ENCODE measurements around the gene UBE2G1. TPM values are rescaled to one million over a fixed set of nuclear protein-coding genes. Genes with fewer than 3 reads are reported as not detected.
A peak's percentile ranks its signal among the peaks of the same experiment; 100 is the strongest.

Gene UBE2G1
- total and polyA plus RNA-seq, 2 of the 13 experiments (the other 11 are each of a cell fraction or from before 2014, with no cell fraction given), result 27.9 to 42.6 TPM

DNA sequence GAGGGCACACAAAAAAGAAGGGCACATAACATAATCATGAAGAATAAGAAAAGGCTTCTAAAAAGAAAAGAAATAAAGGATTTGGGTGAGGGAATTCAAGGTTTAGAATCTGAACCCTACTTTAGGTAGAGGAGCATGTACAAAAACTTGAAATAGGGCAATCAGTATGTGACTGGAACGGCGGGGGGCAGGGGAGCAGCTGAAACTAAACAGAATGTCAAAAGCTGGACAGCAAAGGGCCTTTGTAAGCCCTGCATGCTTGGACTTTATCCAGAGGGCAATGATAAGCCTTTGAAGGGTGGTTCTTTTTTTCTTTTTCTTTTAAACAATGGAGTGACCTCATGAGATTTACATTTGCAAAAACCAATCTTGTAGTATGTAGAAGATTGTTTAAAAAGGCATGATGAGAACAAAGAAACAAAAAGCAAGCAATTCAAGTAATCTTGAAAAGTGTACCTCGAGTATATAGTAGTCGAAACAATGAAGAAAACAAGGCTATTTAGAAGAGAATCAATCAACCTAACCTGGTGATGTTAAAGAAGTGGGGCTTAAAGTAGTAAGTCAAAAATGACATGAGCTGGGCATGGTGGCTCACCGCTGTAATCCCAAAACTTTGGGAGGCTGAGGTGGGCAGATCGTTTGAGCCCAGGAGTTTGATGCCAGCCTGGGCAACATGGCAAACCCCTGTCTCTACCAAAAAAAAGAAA is 56.0 kb downstream of the UBE2G1 start (continued):
- no peak for TF ChIP-seq PREB (CRISPR knock-in tag; IDR thresholded peaks at IDR 0.05)
- TF ChIP-seq SETDB1 (CRISPR knock-in tag; IDR thresholded peaks at IDR 0.05; ENCODE audit: borderline replicate concordance), result no peak
- no peak for TF ChIP-seq ZNF264 (CRISPR knock-in tag; IDR thresholded peaks at IDR 0.05)
- TF ChIP-seq, protein P1, sequence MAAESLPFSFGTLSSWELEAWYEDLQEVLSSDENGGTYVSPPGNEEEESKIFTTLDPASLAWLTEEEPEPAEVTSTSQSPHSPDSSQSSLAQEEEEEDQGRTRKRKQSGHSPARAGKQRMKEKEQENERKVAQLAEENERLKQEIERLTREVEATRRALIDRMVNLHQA (CRISPR knock-in tag; IDR thresholded peaks at IDR 0.05), result no peak
- TF ChIP-seq ZNF580 (CRISPR knock-in tag; IDR thresholded peaks at IDR 0.05; ENCODE audit: borderline replicate concordance, low read depth), result no peak
- TF ChIP-seq, protein P2, sequence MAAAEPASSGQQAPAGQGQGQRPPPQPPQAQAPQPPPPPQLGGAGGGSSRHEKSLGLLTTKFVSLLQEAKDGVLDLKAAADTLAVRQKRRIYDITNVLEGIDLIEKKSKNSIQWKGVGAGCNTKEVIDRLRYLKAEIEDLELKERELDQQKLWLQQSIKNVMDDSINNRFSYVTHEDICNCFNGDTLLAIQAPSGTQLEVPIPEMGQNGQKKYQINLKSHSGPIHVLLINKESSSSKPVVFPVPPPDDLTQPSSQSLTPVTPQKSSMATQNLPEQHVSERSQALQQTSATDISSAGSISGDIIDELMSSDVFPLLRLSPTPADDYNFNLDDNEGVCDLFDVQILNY (CRISPR knock-in tag; conservative IDR thresholded peaks at IDR 0.05), result no peak
- no peak for TF ChIP-seq ZHX1 (CRISPR knock-in tag; IDR thresholded peaks at IDR 0.05; ENCODE audit: low read depth)
- no peak for TF ChIP-seq CCDC6 (CRISPR knock-in tag; IDR thresholded peaks at IDR 0.05)
- 0 out of 2 replicates have a peak, but pooled peaks have one; percentile 25 for TF ChIP-seq ZNF543 (CRISPR knock-in tag; IDR thresholded peaks at IDR 0.05)
- TF ChIP-seq ZNF891 (CRISPR knock-in tag; IDR thresholded peaks at IDR 0.05), result no peak
- peak; percentile 63 for TF ChIP-seq HDAC1 (CRISPR knock-in tag; IDR thresholded peaks at IDR 0.05)
- no peak for TF ChIP-seq NONO (IDR thresholded peaks at IDR 0.05)
- no peak for TF ChIP-seq NONO (CRISPR knock-in tag; conservative IDR thresholded peaks at IDR 0.05)
- TF ChIP-seq CREB3 (CRISPR knock-in tag; IDR thresholded peaks at IDR 0.05), result no peak
- no peak for TF ChIP-seq SNAPC5 (CRISPR knock-in tag; IDR thresholded peaks at IDR 0.05; ENCODE audit: borderline replicate concordance)
- TF ChIP-seq USF2 (IDR thresholded peaks at IDR 0.05; ENCODE audit: low read depth, low read length), result no peak
- no peak for TF ChIP-seq USF2 (CRISPR knock-in tag; IDR thresholded peaks at IDR 0.05; ENCODE audit: borderline replicate concordance)
- no peak for TF ChIP-seq HIVEP1 (CRISPR knock-in tag; IDR thresholded peaks at IDR 0.05)
- no peak for TF ChIP-seq ZNF232 (CRISPR knock-in tag; IDR thresholded peaks at IDR 0.05; ENCODE audit: borderline replicate concordance)
- peak; percentile 86 for TF ChIP-seq TCF7 (IDR thresholded peaks at IDR 0.05; ENCODE audit: low read depth)
- 0 out of 2 replicates have a peak, but pooled peaks have one; percentile 33 for TF ChIP-seq FOXO1 (CRISPR knock-in tag; IDR thresholded peaks at IDR 0.05)

Measured in HepG2 (cell line).